Measurements from ENCODE around the gene AATK. TPM values are rescaled to one million over a fixed set of nuclear protein-coding genes. Genes with fewer than 3 reads are reported as not detected.

AATK gene
- polyA plus RNA-seq, 1 of the 3 experiments (the other 2 are of a cell fraction) = 0.51 TPM

GRCh38 chr17:81161536-81161935, 4.5 kb downstream of the AATK start:
- Histone ChIP-seq H3K9me2 (no peaks in the 10 kb centered on the region), H3K36me3 (replicated peaks in 1 of 2; ENCODE audit: control insufficient read depth in 1 of 2, insufficient read depth in 2 of 2, low read length in 1 of 2) (no peaks in the 10 kb centered on the region), H3K4me2 (no peak overlapping the region), H4K20me1 (ENCODE audit: insufficient read depth) (no peaks in the 10 kb centered on the region), H3K9me3 (no peaks in the 10 kb centered on the region), H3K27me3 (ENCODE audit: insufficient read depth) (peaks cover 11% of the 10 kb centered on the region; the same call in 1 of the 2 replicates), H3K79me2 (ENCODE audit: insufficient read depth) (no peaks in the 10 kb centered on the region), H3K4me3 (ENCODE audit: low read depth in 2 of 2, low read length in 1 of 2) (no peak overlapping the region), H3F3A (replicated peaks; ENCODE audit: insufficient read depth) (peaks cover 12% of the 10 kb centered on the region), H2AFZ (ENCODE audit: low read depth) (no peak overlapping the region), H3K9ac (no peak overlapping the region), H3K27ac (ENCODE audit: low read depth in 2 of 2, low read length in 1 of 2) (no peak overlapping the region), H3K4me1 (ENCODE audit: control insufficient read depth in 1 of 2, insufficient read depth in 2 of 2, low read depth in 1 of 2, low read length in 1 of 2) (peaks cover 0 to 22% of the 10 kb centered on the region in 2 experiments; a peak in 1 of 4 replicates)
- no peak for DNase-seq
- CTCF ChIA-PET = no interaction called here
- no peak for TF ChIP-seq IRF3 (IDR thresholded peaks at IDR 0.05; ENCODE audit: low read depth, low read length)
- POLR2A ChIA-PET = no interaction called here
- 73% methylated on average over 14 of the region's 15 CpGs for WGBS (ENCODE audit: low lambda C conversion rate)

- WGBS (ENCODE audit: low lambda C conversion rate) = 68% methylated on average over 31 of the region's 32 CpGs
- H3K79me2 ChIP-seq (ENCODE audit: insufficient read depth) = no peaks in the 10 kb centered on the region
- no peak overlapping the region for H3K27ac ChIP-seq (ENCODE audit: low read depth in 2 of 2, low read length in 1 of 2)
- H3K4me3 ChIP-seq (ENCODE audit: low read depth in 2 of 2, low read length in 1 of 2) = no peak overlapping the region
- H3K36me3 ChIP-seq (replicated peaks in 1 of 2; ENCODE audit: control insufficient read depth in 1 of 2, insufficient read depth in 2 of 2, low read length in 1 of 2) = no peaks in the 10 kb centered on the region
- no peaks in the 10 kb centered on the region for H3K9me2 ChIP-seq
- H3K4me2 ChIP-seq = no peak overlapping the region
- no peak overlapping the region for H3K9ac ChIP-seq
- ChIA-PET POLR2A (no interaction called here), CTCF (no interaction called here)
- TF ChIP-seq RFX5 (IDR thresholded peaks at IDR 0.05; ENCODE audit: low read length) (no peak), RAD21 (IDR thresholded peaks at IDR 0.05; ENCODE audit: low read length) (no peak), USF1 (IDR thresholded peaks at IDR 0.05; ENCODE audit: borderline replicate concordance, low read depth) (no peak), GATA2 (CRISPR knock-in tag; IDR thresholded peaks at IDR 0.05) (no peak), GABPA (IDR thresholded peaks at IDR 0.05; ENCODE audit: low read depth) (no peak), ELF1 (IDR thresholded peaks at IDR 0.05) (no peak)
- peaks cover 0 to 21% of the 10 kb centered on the region in 2 experiments; a peak in 1 of 4 replicates for H3K4me1 ChIP-seq (ENCODE audit: control insufficient read depth in 1 of 2, insufficient read depth in 2 of 2, low read depth in 1 of 2, low read length in 1 of 2)
- peaks cover 11% of the 10 kb centered on the region; the same call in 1 of the 2 replicates for H3K27me3 ChIP-seq (ENCODE audit: insufficient read depth)
- no peak for DNase-seq
- no peaks in the 10 kb centered on the region for H4K20me1 ChIP-seq (ENCODE audit: insufficient read depth)
- no peaks in the 10 kb centered on the region for H3K9me3 ChIP-seq
- H3F3A ChIP-seq (replicated peaks; ENCODE audit: insufficient read depth) = peaks cover 12% of the 10 kb centered on the region
- no peak overlapping the region for H2AFZ ChIP-seq (ENCODE audit: low read depth)
These were observed 5.1 kb downstream of the AATK start for GRCh38 chr17:81160747-81161453.

GRCh38 chr17:81160306-81160705, 5.7 kb downstream of the AATK start:
- Histone ChIP-seq H3K27ac (ENCODE audit: low read depth in 2 of 2, low read length in 1 of 2) (no peak overlapping the region), H3K27me3 (ENCODE audit: insufficient read depth) (peaks cover 7% of the 10 kb centered on the region; the same call in 1 of the 2 replicates), H3F3A (replicated peaks; ENCODE audit: insufficient read depth) (peaks cover 9% of the 10 kb centered on the region), H4K20me1 (ENCODE audit: insufficient read depth) (no peaks in the 10 kb centered on the region), H3K4me1 (ENCODE audit: control insufficient read depth in 1 of 2, insufficient read depth in 2 of 2, low read depth in 1 of 2, low read length in 1 of 2) (peaks cover 0 to 18% of the 10 kb centered on the region in 2 experiments; a peak in 1 of 4 replicates), H3K9ac (no peak overlapping the region), H3K4me2 (no peak overlapping the region), H3K36me3 (replicated peaks in 1 of 2; ENCODE audit: control insufficient read depth in 1 of 2, insufficient read depth in 2 of 2, low read length in 1 of 2) (no peaks in the 10 kb centered on the region), H3K9me3 (no peaks in the 10 kb centered on the region), H2AFZ (ENCODE audit: low read depth) (no peak overlapping the region), H3K4me3 (ENCODE audit: low read depth in 2 of 2, low read length in 1 of 2) (no peak overlapping the region), H3K9me2 (no peaks in the 10 kb centered on the region), H3K79me2 (ENCODE audit: insufficient read depth) (no peaks in the 10 kb centered on the region)
- ChIA-PET POLR2A (no interaction called here), CTCF (no interaction called here)
- no peak for DNase-seq
- 82% methylated on average over 26 of the region's 28 CpGs for WGBS (ENCODE audit: low lambda C conversion rate)
- TF ChIP-seq MEF2A (IDR thresholded peaks at IDR 0.05; ENCODE audit: borderline replicate concordance, low read depth) (no peak), RAD21 (IDR thresholded peaks at IDR 0.05; ENCODE audit: low read length) (no peak), ELF1 (IDR thresholded peaks at IDR 0.05) (no peak), GATA2 (CRISPR knock-in tag; IDR thresholded peaks at IDR 0.05) (no peak), SIN3A (IDR thresholded peaks at IDR 0.05; ENCODE audit: borderline replicate concordance, low read depth, low read length) (no peak), NRF1 (IDR thresholded peaks at IDR 0.05; ENCODE audit: low read depth, low read length) (no peak)
